CD4-positive, alpha-beta memory T cell (primary cell): ENCODE results near the gene COL18A1. TPM values are rescaled to one million over a fixed set of nuclear protein-coding genes. Genes with fewer than 3 reads are reported as not detected.

Experiments
- CTCF ChIA-PET: fragments of 350-600 bp; sonication (Branson Sonifier 250); formaldehyde crosslinking; loops from one replicate; lab custom pipeline; 2021; ENCODE audit warnings: inconsistent platforms; ENCODE audit not compliant: partially characterized antibody; lab: Charles Lee
- POLR2A ChIA-PET: fragments of 350-600 bp; sonication (Branson Sonifier 250); formaldehyde crosslinking; loops from one replicate; lab custom pipeline; 2021; ENCODE audit not compliant: partially characterized antibody; lab: Charles Lee
- DNase-seq, 5 donors: peaks; one replicate each; pipeline versions ENCODE4 v3.0.0 to v3.0.0-alpha.2; 2020 to 2022; ENCODE audit warnings: mixed read lengths in 1 of 5
- H3K27ac ChIP-seq: one replicate; pipeline ENCODE4 v1.7.0; 2013; ENCODE audit warnings: low read depth, low read length
- H3K27me3 ChIP-seq: 2 replicates; pipeline ENCODE4 v1.7.0; 2013; ENCODE audit warnings: mild to moderate bottlenecking, low read length, moderate library complexity; ENCODE audit not compliant: insufficient read depth
- H3K36me3 ChIP-seq: 2 replicates; pipeline ENCODE4 v1.7.0; 2013; ENCODE audit warnings: mild to moderate bottlenecking, low read length, moderate library complexity; ENCODE audit not compliant: insufficient read depth
- H3K4me1 ChIP-seq: 2 replicates; pipeline ENCODE4 v1.7.0; 2013; ENCODE audit warnings: mild to moderate bottlenecking, low read length, moderate library complexity; ENCODE audit not compliant: insufficient read depth
- H3K4me3 ChIP-seq, 2 donors: one replicate each; pipeline ENCODE4 v1.7.0; 2013; ENCODE audit warnings: low read length in 2 of 2, mild to moderate bottlenecking in 1 of 2
- H3K9me3 ChIP-seq, 2 donors: one replicate each; pipeline ENCODE4 v1.7.0; 2013; ENCODE audit warnings: low read length in 2 of 2, control low read depth in 1 of 2; ENCODE audit not compliant: control insufficient read depth in 1 of 2
- H3K27ac Mint-ChIP-seq, 7 donors: one replicate each; pipeline ENCODE4 v1.8.0; 2020 to 2021; ENCODE audit warnings: mixed read lengths in 7 of 7, mild to moderate bottlenecking in 6 of 7, inconsistent platforms in 3 of 7, moderate library complexity in 3 of 7
- H3K27me3 Mint-ChIP-seq, 2 donors: one replicate each; pipeline ENCODE4 v1.8.0; 2020 to 2021; ENCODE audit warnings: mixed read lengths in 2 of 2
- H3K36me3 Mint-ChIP-seq, 2 donors: one replicate each; pipeline ENCODE4 v1.8.0; 2020 to 2021; ENCODE audit warnings: mixed read lengths in 2 of 2, inconsistent platforms in 1 of 2, mild to moderate bottlenecking in 1 of 2
- H3K4me1 Mint-ChIP-seq, 4 donors: one replicate each; pipeline ENCODE4 v1.8.0; 2020 to 2021; ENCODE audit warnings: mixed read lengths in 4 of 4, mild to moderate bottlenecking in 1 of 4
- H3K4me3 Mint-ChIP-seq, 8 donors: one replicate each; pipeline ENCODE4 v1.8.0; 2020 to 2021; ENCODE audit warnings: mixed read lengths in 8 of 8, mild to moderate bottlenecking in 7 of 8, moderate library complexity in 6 of 8, inconsistent platforms in 3 of 8
- H3K9me3 Mint-ChIP-seq, 8 donors: one replicate each; pipeline ENCODE4 v1.8.0; 2020 to 2021; ENCODE audit warnings: mixed read lengths in 8 of 8, mild to moderate bottlenecking in 5 of 8, inconsistent platforms in 3 of 8, moderate library complexity in 1 of 8
- intact Hi-C: fragments of 100-400 bp; cut with micrococcal nuclease; formaldehyde crosslinking; loops from one replicate; pipeline ENCODE4 v1.15.1; 2023
- polyA plus RNA-seq, 2 donors: library from polyadenylated mRNA; unstranded; fragments of 300-500 nt; fragmentation: Illumina TruSeq; gene quantifications; one replicate each; pipeline ENCODE4 v1.2.3, GENCODE V29; 2021
- total RNA-seq, 2 experiments: library from RNA; stranded (reverse); gene quantifications; one replicate each; pipeline ENCODE4 v1.2.3, GENCODE V29; 2021

Gene COL18A1
- total and polyA plus RNA-seq, 4 experiments from 2014 or later = 0.43 to 4.5 (median 3.8) TPM

DNA sequence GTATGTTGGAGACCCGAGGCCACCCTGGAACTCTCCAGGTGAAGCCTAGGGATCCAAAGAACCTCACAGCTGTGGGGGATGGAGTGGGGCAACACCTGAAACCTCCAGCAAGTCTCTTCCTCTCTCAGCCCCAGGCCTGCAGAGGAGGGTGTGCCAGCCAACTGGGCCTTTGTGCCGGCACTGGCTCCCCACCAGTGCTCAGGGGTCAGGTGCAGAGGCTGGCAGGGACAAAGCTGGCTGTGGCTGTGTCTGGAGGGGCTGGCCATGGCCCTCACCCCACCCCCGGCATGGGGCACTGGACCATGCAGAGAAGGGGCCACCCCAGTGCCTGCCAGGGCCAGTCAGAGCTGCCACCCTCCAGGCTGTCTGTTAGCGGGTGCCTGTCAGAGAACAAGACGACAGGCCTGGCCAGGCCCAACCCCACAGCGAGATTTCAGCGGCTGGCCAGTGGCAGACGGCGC, 3.9 kb downstream of the COL18A1 start:
- Histone ChIP-seq H3K9me3 (no peaks in the 10 kb centered on the region), H3K4me1 (peaks cover 11% of the 10 kb centered on the region), H3K27ac (no peak overlapping the region), H3K4me3 (no peak overlapping the region), H3K27me3 (peaks cover 21% of the 10 kb centered on the region), H3K36me3 (no peaks in the 10 kb centered on the region)
- POLR2A ChIA-PET = no interaction called here
- no peak overlapping the region for H3K27ac Mint-ChIP-seq
- DNase-seq = peak in 1 of 5 donors; percentile 31
- CTCF ChIA-PET = no interaction called here
- peaks cover 2 to 14% (median 8%) of the 10 kb centered on the region in 4 donors for H3K4me1 Mint-ChIP-seq
- intact Hi-C loops = no loop called here
- H3K36me3 Mint-ChIP-seq = no peaks in the 10 kb centered on the region
- H3K27me3 Mint-ChIP-seq = peaks cover 23 to 28% of the 10 kb centered on the region in 2 donors
- no peak overlapping the region for H3K4me3 Mint-ChIP-seq
- H3K9me3 Mint-ChIP-seq = peaks cover 0 to 2% (median 0%) of the 10 kb centered on the region in 8 donors

DNA sequence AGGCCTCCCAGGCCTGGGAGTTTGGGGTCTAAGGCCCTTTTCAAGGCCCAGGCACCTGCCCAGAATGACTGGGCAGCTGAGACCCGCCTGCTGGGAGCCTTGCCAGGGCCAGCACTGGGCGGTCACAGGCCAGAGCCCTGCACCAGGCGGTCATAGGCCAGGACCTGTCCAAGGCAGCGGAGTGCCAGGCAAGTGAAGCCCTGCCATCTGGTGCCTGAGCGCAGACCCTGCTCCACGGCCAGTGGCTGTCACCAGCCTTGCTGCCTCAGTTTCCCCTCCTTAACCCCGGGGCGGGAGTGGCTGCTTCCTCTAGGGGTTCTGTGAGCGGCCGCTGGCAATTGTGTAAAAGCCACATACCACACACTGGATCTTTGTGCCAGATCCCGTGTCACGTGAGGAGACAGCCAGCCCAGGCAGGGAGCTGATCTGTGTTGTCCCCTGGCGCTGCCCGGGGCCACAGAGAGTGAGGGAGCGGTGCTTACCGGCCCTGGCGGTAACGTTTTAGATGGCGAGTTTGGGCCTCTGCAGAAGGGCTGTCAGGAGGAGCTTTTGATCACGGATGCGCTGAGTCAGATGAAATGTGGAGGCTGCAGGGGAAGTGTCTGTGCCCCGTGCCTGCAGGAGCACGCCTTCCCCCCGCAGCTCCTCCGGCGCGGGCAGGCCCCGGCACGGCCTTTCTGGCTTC, 4.6 kb downstream of the COL18A1 start:
- H3K4me1 Mint-ChIP-seq = peaks cover 0 to 8% (median 4%) of the 10 kb centered on the region in 4 donors
- no peaks in the 10 kb centered on the region for H3K36me3 ChIP-seq
- no peak overlapping the region for H3K27ac ChIP-seq
- H3K9me3 ChIP-seq = no peaks in the 10 kb centered on the region
- ChIA-PET POLR2A (no interaction called here), CTCF (no interaction called here)
- H3K4me1 ChIP-seq = peaks cover 5% of the 10 kb centered on the region
- H3K36me3 Mint-ChIP-seq = no peaks in the 10 kb centered on the region
- H3K4me3 ChIP-seq = no peak overlapping the region
- H3K27ac Mint-ChIP-seq = no peak overlapping the region
- intact Hi-C loops = no loop called here
- peaks cover 14% of the 10 kb centered on the region for H3K27me3 ChIP-seq
- no peaks in the 10 kb centered on the region for H3K9me3 Mint-ChIP-seq
- peaks cover 17 to 23% of the 10 kb centered on the region in 2 donors for H3K27me3 Mint-ChIP-seq
- DNase-seq = peak in 1 of 5 donors; percentile 3
- H3K4me3 Mint-ChIP-seq = no peak overlapping the region

DNA sequence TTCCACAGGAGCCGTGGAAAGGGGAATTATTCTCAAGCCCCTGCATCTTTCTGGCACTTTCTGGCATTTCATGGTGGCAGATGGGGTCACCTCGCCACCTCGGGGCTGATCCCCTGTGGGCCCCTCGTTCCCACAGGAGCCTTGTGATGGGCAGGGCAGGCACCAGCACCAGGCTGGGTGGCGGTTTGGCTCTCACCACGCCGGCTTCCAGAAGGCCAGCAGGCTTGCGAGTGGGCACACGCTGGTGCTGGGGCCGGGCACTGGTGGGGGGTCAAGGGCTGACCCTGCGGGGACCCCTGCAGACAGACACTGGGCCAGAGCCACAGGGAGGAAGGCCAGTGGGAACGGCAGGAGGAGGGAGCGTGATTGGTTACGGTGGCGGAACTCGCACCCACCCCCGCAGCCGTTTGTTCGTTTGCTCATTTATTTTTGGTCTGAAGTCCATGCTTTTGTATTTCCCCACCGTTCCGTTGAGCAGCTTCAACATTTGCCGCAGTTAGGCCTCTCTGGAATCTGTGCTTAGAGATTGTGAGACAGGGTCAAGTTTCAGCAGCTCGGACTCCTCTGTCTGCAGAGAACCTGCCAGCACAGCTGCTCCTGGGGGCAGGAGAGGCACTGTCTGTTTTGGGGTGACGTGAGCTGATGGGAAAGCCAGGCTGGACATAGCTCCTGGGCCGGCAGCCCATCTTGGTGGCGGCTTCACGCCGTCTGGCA, 5.3 kb downstream of the COL18A1 start:
- intact Hi-C loops = no loop called here
- no peaks in the 10 kb centered on the region for H3K36me3 Mint-ChIP-seq
- ChIA-PET POLR2A (no interaction called here), CTCF (no interaction called here)
- H3K27me3 Mint-ChIP-seq = peaks cover 17 to 23% of the 10 kb centered on the region in 2 donors
- H3K27ac ChIP-seq = no peak overlapping the region
- no peak overlapping the region for H3K4me3 Mint-ChIP-seq
- H3K36me3 ChIP-seq = no peaks in the 10 kb centered on the region
- H3K4me1 Mint-ChIP-seq = peaks cover 0 to 8% (median 4%) of the 10 kb centered on the region in 4 donors
- H3K4me1 ChIP-seq = peaks cover 5% of the 10 kb centered on the region
- no peaks in the 10 kb centered on the region for H3K9me3 ChIP-seq
- no peak overlapping the region for H3K4me3 ChIP-seq
- no peaks in the 10 kb centered on the region for H3K9me3 Mint-ChIP-seq
- H3K27me3 ChIP-seq = peaks cover 14% of the 10 kb centered on the region
- DNase-seq = peak in 1 of 5 donors; percentile 7
- H3K27ac Mint-ChIP-seq = no peak overlapping the region

DNA sequence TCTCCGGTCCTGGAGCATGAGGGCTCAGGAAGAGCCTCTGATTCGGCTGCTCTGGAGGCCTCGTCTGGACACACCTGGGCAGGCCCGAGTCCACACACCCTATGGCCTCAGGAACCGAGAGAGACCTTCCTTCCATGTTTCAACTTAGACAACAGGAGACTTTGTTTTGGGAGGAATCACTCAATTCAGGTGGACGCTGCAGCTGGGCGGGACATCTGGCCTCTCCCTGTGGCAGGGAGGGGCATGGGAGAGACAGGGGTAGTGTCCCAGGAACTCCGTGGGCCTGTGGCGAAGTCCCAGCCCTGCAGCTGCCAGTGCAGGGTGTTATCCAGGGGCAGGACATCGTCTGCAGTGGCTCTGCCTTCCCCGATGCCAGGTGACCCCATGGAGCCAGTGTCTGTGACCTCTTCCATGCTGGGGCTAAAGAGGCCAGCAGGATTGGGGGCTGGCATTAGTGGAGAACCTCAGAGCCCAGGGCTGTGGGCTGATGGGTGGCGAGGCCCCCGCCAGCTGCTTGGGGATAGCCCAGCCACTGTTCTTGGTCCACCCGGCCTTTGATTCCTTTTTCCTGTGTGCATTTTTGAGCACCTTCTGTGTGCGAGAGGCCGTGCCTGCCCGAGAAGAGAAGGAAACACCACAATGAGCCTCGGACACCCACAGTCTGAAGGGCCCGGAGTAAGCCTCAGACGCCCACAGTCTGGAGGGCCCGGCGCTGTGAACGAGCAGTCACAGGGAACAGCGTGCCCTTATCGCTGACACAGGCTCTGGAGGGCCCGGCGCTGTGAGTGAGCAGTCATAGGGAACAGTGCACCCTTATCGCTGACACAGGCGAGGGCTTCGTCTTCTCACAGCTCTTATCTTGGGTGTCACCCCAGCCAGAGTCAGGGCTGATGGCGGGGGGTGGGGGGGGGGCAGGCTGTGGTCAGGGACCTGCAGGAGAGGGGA, 6.2 kb downstream of the COL18A1 start:
- H3K36me3 ChIP-seq = no peaks in the 10 kb centered on the region
- no peaks in the 10 kb centered on the region for H3K9me3 ChIP-seq
- no peak overlapping the region for H3K4me3 Mint-ChIP-seq
- H3K4me1 Mint-ChIP-seq = peaks cover 0 to 8% (median 4%) of the 10 kb centered on the region in 4 donors
- H3K27me3 ChIP-seq = peaks cover 14% of the 10 kb centered on the region
- peaks cover 2% of the 10 kb centered on the region for H3K4me1 ChIP-seq
- no peak overlapping the region for H3K4me3 ChIP-seq
- intact Hi-C loops = no loop called here
- POLR2A ChIA-PET = no interaction called here
- peak in 1 of 5 donors; percentile 7 for DNase-seq
- peaks cover 17 to 23% of the 10 kb centered on the region in 2 donors for H3K27me3 Mint-ChIP-seq
- H3K9me3 Mint-ChIP-seq = no peaks in the 10 kb centered on the region
- no peaks in the 10 kb centered on the region for H3K36me3 Mint-ChIP-seq
- H3K27ac Mint-ChIP-seq = no peak overlapping the region
- H3K27ac ChIP-seq = no peak overlapping the region
- CTCF ChIA-PET = no interaction called here

DNA sequence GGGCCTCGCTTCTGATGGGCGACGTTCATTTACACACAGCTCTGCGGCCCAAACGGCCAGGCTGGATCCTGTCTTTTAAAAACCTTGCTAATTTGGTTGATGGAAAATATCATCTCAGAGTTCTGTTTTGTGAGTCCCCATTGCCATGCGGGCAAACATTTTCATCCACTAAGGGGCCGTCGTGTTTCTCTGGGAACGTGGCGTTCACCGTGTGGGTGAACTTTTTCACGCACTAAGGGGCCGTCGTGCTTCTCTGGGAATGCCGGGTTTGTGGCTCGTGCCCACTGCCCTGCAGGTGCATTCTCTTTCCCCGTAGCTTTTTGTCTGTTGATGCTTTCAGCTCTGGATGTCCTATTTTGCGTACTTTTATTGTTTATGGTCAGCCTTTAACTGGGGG, 6.8 kb downstream of the COL18A1 start:
- peaks cover 14% of the 10 kb centered on the region for H3K27me3 ChIP-seq
- H3K4me1 ChIP-seq = no peaks in the 10 kb centered on the region
- ChIA-PET CTCF (no interaction called here), POLR2A (no interaction called here)
- Mint-ChIP-seq H3K9me3 (no peaks in the 10 kb centered on the region), H3K36me3 (no peaks in the 10 kb centered on the region), H3K27ac (no peak overlapping the region), H3K4me1 (peaks cover 0 to 1% (median 0%) of the 10 kb centered on the region in 4 donors), H3K27me3 (peaks cover 12 to 17% of the 10 kb centered on the region in 2 donors), H3K4me3 (peak overlapping the region in 1 of 8 donors; percentile 36)
- no peak overlapping the region for H3K27ac ChIP-seq
- no peaks in the 10 kb centered on the region for H3K9me3 ChIP-seq
- intact Hi-C loops = no loop called here
- no peak overlapping the region for H3K4me3 ChIP-seq
- no peak for DNase-seq
- no peaks in the 10 kb centered on the region for H3K36me3 ChIP-seq

DNA sequence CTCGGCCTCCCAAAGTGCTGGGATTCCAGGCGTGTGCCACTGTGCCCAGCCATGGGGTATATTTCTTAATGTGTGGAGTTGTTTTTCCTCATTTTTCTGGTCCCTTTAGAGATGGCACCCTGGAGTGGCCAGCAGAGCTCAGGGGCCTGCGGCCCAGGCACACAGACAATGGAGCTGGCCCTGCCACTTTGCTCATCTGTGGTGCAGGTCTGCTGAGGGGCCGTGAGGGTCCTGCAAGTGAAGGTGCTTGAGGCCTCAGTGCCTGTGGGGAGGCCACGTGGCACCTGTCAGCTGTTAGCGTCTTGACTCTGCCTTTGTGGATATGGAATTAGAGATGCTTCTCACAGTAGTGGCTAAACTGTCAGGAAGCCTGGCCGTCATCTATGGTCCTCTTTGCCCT, 7.5 kb downstream of the COL18A1 start:
- peaks cover 7 to 14% of the 10 kb centered on the region in 2 donors for H3K27me3 Mint-ChIP-seq
- ChIA-PET CTCF (no interaction called here), POLR2A (no interaction called here)
- H3K9me3 Mint-ChIP-seq = no peaks in the 10 kb centered on the region
- no peaks in the 10 kb centered on the region for H3K36me3 ChIP-seq
- no peaks in the 10 kb centered on the region for H3K4me1 Mint-ChIP-seq
- no peak for DNase-seq
- H3K4me3 Mint-ChIP-seq = no peak overlapping the region
- no peak overlapping the region for H3K4me3 ChIP-seq
- H3K4me1 ChIP-seq = no peaks in the 10 kb centered on the region
- H3K27ac ChIP-seq = no peak overlapping the region
- H3K36me3 Mint-ChIP-seq = no peaks in the 10 kb centered on the region
- H3K27ac Mint-ChIP-seq = no peak overlapping the region
- H3K27me3 ChIP-seq = peaks cover 7% of the 10 kb centered on the region
- H3K9me3 ChIP-seq = no peaks in the 10 kb centered on the region
- intact Hi-C loops = no loop called here
